GM12801 (cell line): ENCODE results near the gene MTMR12.

ENCODE experiments used
- TF ChIP-seq, protein P1 (sequence below): IDR thresholded peaks from one replicate; pipeline ENCODE4 v1.5.1; 2011; ENCODE audit warnings: control low read depth; ENCODE audit not compliant: insufficient read length; ENCODE audit errors: extremely low read depth

MTMR12 gene

DNA sequence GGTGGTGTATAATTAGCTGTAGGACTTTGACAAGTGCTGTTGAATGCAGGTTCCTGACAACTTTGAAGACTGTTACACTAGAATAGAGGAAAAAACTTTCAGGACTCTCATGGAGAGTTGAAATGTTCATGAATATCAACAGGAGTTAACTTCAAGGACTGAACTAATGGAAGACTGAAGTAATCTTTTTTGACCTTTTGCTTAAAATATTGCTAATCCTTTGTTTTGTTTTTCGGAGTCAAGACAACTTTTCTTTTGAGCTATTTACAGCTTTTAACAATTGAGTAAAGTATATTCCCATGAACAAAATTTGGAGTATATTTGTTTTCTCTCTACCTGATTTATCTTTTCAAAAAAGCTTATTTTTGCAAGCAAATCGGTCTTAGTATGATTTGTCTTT is 34.1 kb upstream of the MTMR12 start:
- TF ChIP-seq, protein P1, sequence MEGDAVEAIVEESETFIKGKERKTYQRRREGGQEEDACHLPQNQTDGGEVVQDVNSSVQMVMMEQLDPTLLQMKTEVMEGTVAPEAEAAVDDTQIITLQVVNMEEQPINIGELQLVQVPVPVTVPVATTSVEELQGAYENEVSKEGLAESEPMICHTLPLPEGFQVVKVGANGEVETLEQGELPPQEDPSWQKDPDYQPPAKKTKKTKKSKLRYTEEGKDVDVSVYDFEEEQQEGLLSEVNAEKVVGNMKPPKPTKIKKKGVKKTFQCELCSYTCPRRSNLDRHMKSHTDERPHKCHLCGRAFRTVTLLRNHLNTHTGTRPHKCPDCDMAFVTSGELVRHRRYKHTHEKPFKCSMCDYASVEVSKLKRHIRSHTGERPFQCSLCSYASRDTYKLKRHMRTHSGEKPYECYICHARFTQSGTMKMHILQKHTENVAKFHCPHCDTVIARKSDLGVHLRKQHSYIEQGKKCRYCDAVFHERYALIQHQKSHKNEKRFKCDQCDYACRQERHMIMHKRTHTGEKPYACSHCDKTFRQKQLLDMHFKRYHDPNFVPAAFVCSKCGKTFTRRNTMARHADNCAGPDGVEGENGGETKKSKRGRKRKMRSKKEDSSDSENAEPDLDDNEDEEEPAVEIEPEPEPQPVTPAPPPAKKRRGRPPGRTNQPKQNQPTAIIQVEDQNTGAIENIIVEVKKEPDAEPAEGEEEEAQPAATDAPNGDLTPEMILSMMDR: no peak

DNA sequence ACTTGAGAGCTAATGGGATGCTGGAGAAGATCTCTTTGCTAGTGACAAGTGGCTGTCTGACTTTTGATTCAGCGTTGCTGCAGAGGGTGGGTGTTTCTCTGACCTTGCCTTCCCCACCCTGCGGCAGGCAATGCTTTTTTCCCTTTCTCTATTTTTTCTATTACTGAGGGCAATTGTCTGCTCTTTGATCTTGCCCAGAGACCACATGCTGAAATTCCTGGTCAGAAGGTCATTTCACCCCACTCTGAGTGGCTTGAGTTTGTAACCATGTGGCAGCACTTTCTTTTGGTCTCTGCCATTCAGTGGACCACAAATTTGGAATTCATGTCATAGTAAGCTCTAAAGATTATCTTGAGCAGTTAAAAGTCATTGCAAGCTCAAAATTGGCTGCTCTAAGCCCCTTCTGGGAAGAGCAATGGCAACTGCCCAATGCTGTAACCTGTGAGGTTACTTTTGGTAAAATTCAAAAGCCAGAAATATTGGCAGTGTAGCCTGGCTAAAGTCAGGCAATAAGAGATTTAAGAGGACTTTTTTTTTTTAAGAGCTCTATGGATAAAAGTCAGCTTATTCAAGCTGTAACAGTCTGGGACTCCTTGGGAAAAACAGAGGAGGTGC is 30.4 kb upstream of the MTMR12 start:
- TF ChIP-seq, protein P1: no peak

DNA sequence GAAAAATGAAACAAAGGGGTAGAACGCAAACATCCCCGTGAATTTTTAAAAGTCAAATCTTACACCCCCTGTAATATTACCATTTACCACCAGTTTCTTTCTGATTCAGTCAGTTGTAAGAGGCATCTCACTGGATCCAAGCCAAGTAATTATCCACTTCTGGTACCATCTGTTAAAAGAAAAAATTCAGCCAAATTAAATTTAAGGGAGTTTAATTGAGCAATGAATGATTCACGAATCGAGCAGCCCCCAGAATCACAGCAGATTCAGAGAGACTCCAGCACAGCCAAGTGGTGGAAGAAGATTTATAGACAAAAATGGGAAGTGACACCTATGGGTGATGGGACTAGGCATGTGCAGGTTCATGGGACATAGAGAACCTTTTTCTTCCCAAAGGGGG is 29.9 kb upstream of the MTMR12 start:
- TF ChIP-seq, protein P1: no peak

DNA sequence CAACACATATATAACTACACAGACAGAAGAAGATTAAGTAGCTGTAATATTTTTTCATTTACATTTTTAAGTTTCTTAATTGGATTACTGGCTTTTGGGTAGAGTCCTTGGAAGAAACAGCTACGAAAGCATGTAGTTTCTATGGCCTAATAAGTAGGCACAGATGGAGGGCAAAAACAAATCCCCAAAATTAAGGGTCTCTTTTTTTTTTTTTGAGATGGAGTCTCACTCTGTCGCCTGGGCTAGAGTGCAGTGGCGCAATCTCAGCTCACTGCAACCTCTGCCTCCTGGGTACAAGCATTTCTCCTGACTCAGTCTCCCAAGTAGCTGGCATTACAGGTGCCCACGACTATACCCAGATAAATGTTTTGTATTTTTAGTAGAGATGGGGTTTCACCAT is 27.1 kb upstream of the MTMR12 start:
- TF ChIP-seq, protein P1: no peak

DNA sequence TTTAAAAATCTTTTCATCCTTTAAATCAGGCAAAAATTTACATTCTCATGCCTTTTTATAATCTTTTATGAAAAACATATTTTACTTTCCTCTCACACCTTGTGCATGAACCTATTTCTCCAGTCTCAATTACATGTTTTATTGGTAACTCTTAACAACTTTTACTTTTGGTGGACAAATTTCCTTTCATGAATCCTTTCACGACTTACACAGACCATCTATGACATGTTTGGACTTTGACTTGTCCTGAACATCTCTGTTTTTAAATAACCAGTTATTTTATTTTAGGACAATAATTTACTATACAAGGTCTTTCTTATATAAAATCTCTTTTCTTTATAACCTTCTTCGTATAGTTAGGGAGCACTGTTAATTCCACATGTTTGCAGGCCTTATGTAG is 26.5 kb upstream of the MTMR12 start:
- TF ChIP-seq, protein P1: no peak

DNA sequence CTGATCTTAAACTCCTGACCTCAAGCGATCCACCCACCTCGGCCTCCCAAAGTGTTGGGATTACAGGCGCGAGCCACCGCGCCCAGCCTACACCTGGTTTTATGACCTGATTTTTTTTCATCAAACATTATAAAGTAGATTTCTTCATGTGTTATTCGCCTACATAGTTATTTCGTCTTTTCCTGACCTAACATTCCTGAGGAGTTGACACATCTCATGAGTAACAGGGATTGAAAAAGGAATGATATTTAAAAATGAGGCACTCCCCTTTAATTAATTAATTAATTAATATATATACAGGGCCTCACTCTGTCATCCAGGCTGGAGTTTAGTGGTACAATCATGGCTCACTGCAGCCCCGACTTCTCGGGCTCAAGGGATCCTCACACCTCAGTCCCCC is 20.2 kb upstream of the MTMR12 start:
- TF ChIP-seq, protein P1: no peak

DNA sequence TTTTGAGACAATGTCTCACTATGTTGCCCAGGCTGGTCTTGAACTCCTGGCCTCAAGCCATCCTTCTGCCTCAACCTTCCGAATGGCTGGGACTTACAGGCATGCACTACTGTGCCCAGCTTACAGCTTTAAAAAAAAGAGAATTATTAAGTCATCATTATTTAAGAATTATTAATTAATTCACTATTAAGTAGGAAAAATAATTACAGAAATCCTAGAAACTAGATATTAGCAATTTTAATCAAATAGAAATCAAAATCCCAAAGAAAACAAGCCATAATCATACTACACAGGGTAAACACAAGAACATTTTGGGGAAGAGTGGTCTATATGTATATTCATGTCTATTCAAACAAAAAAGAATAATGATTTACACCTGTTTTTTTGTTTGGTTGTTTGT is 19.6 kb upstream of the MTMR12 start:
- TF ChIP-seq, protein P1: no peak
